Sigmoid colon (tissue), 4 donors: ENCODE data around the gene SSX4.
"Not testable (repeated sequence)": the region's sequence is repeated elsewhere in the genome, so short reads cannot be mapped to it uniquely, and the experiment has no call there.

Source experiments
- CTCF ChIP-seq, 4 experiments: fragments of 450-650 bp in 3 of 4; fragments of 200-600 bp in 1 of 4; IDR thresholded peaks; one replicate each; pipeline ENCODE4 v1.5.1; 2016 to 2019; ENCODE audit warnings: antibody characterized with exemption in 4 of 4, mild to moderate bottlenecking in 3 of 4, moderate library complexity in 2 of 4
- EP300 ChIP-seq, 4 donors: sonication (generic); formaldehyde crosslinking; IDR thresholded peaks; one replicate each; pipeline ENCODE4 v1.6.1; 2017; ENCODE audit warnings: antibody characterized with exemption in 4 of 4
- POLR2A ChIP-seq, 2 donors: fragments of 450-650 bp; IDR thresholded peaks; one replicate each; pipeline ENCODE4 v1.6.1; 2016; ENCODE audit warnings: antibody characterized with exemption in 2 of 2, mild to moderate bottlenecking in 2 of 2, moderate library complexity in 2 of 2
- POLR2AphosphoS5 ChIP-seq, 4 donors: sonication (generic); formaldehyde crosslinking; IDR thresholded peaks; one replicate each; pipeline ENCODE4 v1.6.1; 2017; ENCODE audit warnings: antibody characterized with exemption in 4 of 4

GRCh38 chrX:48427027-48427716 lies 43.8 kb downstream of the SSX4 start:
- TF ChIP-seq CTCF, EP300, POLR2AphosphoS5, POLR2A (IDR thresholded peaks at IDR 0.05): not testable (repeated sequence)
